Liver (tissue), 9 donors: ENCODE measurements around the gene CFAP251. TPM values are rescaled to one million over a fixed set of nuclear protein-coding genes. Genes with fewer than 3 reads are reported as not detected.

Experiments used
- DNase-seq: peaks from one replicate; pipeline ENCODE4 v3.0.0-alpha.2; 2017; ENCODE audit warnings: low spot score
- H3K27ac ChIP-seq, 2 donors: one replicate each; pipeline ENCODE4 v1.7.0; 2013; ENCODE audit warnings: inconsistent platforms in 2 of 2, low read length in 2 of 2, control low read depth in 1 of 2, low read depth in 1 of 2, mild to moderate bottlenecking in 1 of 2
- H3K27me3 ChIP-seq, 4 donors: one replicate each; pipeline versions ENCODE4 v1.6.1 to v1.7.0; 2013; ENCODE audit warnings: low read length in 3 of 4, inconsistent platforms in 1 of 4, mild to moderate bottlenecking in 1 of 4, moderate library complexity in 1 of 4; ENCODE audit not compliant: control insufficient read depth in 4 of 4, insufficient read depth in 4 of 4
- H3K36me3 ChIP-seq, 4 donors: one replicate each; pipeline versions ENCODE4 v1.6.1 to v1.7.0; 2013; ENCODE audit warnings: low read length in 3 of 4, mild to moderate bottlenecking in 3 of 4, low read depth in 1 of 4, moderate library complexity in 1 of 4; ENCODE audit not compliant: control insufficient read depth in 4 of 4, insufficient read depth in 3 of 4
- H3K4me1 ChIP-seq, 4 donors: one replicate each; pipeline versions ENCODE4 v1.6.1 to v1.7.0; 2013; ENCODE audit warnings: low read length in 3 of 4, mild to moderate bottlenecking in 3 of 4, moderate library complexity in 1 of 4; ENCODE audit not compliant: control insufficient read depth in 4 of 4, insufficient read depth in 4 of 4
- H3K4me3 ChIP-seq, 3 donors: one replicate each; pipeline versions ENCODE4 v1.6.1 to v1.7.0; 2013; ENCODE audit warnings: low read length in 3 of 3, control low read depth in 1 of 3, low read depth in 1 of 3, mild to moderate bottlenecking in 1 of 3
- H3K9ac ChIP-seq, 2 donors: one replicate each; pipeline ENCODE4 v1.7.0; 2013; ENCODE audit warnings: low read length in 2 of 2, mild to moderate bottlenecking in 2 of 2, moderate library complexity in 2 of 2, control low read depth in 1 of 2, low read depth in 1 of 2
- H3K9me3 ChIP-seq, 4 donors: one replicate each; pipeline versions ENCODE4 v1.6.1 to v1.7.0; 2013; ENCODE audit warnings: low read length in 3 of 4; ENCODE audit not compliant: control insufficient read depth in 4 of 4
- FOXA1 ChIP-seq: IDR thresholded peaks from 2 replicates; pipeline ENCODE4 v1.6.1; 2016; ENCODE audit warnings: antibody characterized with exemption
- FOXA2 ChIP-seq: IDR thresholded peaks from 2 replicates; pipeline ENCODE4 v1.6.1; 2016; ENCODE audit warnings: antibody characterized with exemption
- GABPA ChIP-seq, 2 donors: IDR thresholded peaks in 1 of 2; conservative IDR thresholded peaks in 1 of 2; 2 replicates each; pipeline ENCODE4 v1.6.1; 2016; ENCODE audit warnings: antibody characterized with exemption in 2 of 2, mild to moderate bottlenecking in 1 of 2, moderate library complexity in 1 of 2
- HNF4G ChIP-seq: IDR thresholded peaks from 2 replicates; pipeline ENCODE4 v1.6.1; 2016; ENCODE audit warnings: antibody characterized with exemption
- JUND ChIP-seq, 2 donors: IDR thresholded peaks; 2 replicates each; pipeline ENCODE4 v1.6.1; 2016; ENCODE audit warnings: antibody characterized with exemption in 2 of 2
- NR2F2 ChIP-seq: IDR thresholded peaks from 2 replicates; pipeline ENCODE4 v1.6.1; 2016; ENCODE audit warnings: antibody characterized with exemption
- RAD21 ChIP-seq, 2 donors: IDR thresholded peaks; 2 replicates each; pipeline ENCODE4 v1.6.1; 2016; ENCODE audit warnings: antibody characterized with exemption in 2 of 2, mild to moderate bottlenecking in 2 of 2
- RXRA ChIP-seq, 2 donors: IDR thresholded peaks; 2 replicates each; pipeline ENCODE4 v1.6.1; 2017 to 2018; ENCODE audit warnings: antibody characterized with exemption in 2 of 2, mild to moderate bottlenecking in 1 of 2
- TAF1 ChIP-seq: conservative IDR thresholded peaks from 2 replicates; pipeline ENCODE4 v1.6.1; 2016; ENCODE audit warnings: antibody characterized with exemption, mild to moderate bottlenecking
- YY1 ChIP-seq: IDR thresholded peaks from 2 replicates; pipeline ENCODE4 v1.6.1; 2016; ENCODE audit warnings: antibody characterized with exemption, mild to moderate bottlenecking
- whole genome bisulfite sequencing: extraction: QIAGEN DNeasy Blood & Tissue Kit; methylation state at CpG from one replicate; pipeline ENCODE4 v1.1.7; 2013; 5-methylcytosine and 5-hydroxymethylcytosine counted together
- polyA plus RNA-seq, 2 donors: library from polyadenylated mRNA; stranded (reverse) in 1 of 2; unstranded in 1 of 2; fragments of 200-250 nt in 1 of 2; fragments of >200 nt in 1 of 2; fragmentation: Nextera tagmentation in 1 of 2; extraction: Ambion mirVana in 1 of 2; gene quantifications; one replicate each; pipeline versions ENCODE4 v1.2.1 to v1.2.3, GENCODE V29; 2013 to 2015
- total RNA-seq, 2 donors: library from RNA; depleted of rRNA; stranded (reverse); fragments of >200 nt; gene quantifications; one replicate each; pipeline ENCODE4 v1.2.3, GENCODE V29; 2014
- TF ChIP-seq, protein P1 (sequence below): fragments of 150-350 bp; IDR thresholded peaks from 2 replicates; pipeline ENCODE4 v1.5.1; 2017; ENCODE audit warnings: improper control_type of control experiment, low read depth, low read length; ENCODE audit not compliant: missing input control
- TF ChIP-seq, protein P2 (sequence below): IDR thresholded peaks from 2 replicates; pipeline ENCODE4 v1.6.1; 2016; ENCODE audit warnings: antibody characterized with exemption
- TF ChIP-seq, protein P3 (sequence below): IDR thresholded peaks from 2 replicates; pipeline ENCODE4 v1.6.1; 2016; ENCODE audit warnings: antibody characterized with exemption
- TF ChIP-seq, protein P4 (sequence below): IDR thresholded peaks from 2 replicates; pipeline ENCODE4 v1.6.1; 2016; ENCODE audit warnings: antibody characterized with exemption, mild to moderate bottlenecking
- TF ChIP-seq, protein P5 (sequence below): IDR thresholded peaks from 2 replicates; pipeline ENCODE4 v1.6.1; 2016; ENCODE audit warnings: antibody characterized with exemption
- donor health status: healthy.
- donor health status: healthy.
- donor health status: healthy.
- donor health status: healthy.
- donor health status: healthy.

The CFAP251 gene
- total and polyA plus RNA-seq, 4 donors: 1.6 to 4.0 (median 2.0) TPM

DNA sequence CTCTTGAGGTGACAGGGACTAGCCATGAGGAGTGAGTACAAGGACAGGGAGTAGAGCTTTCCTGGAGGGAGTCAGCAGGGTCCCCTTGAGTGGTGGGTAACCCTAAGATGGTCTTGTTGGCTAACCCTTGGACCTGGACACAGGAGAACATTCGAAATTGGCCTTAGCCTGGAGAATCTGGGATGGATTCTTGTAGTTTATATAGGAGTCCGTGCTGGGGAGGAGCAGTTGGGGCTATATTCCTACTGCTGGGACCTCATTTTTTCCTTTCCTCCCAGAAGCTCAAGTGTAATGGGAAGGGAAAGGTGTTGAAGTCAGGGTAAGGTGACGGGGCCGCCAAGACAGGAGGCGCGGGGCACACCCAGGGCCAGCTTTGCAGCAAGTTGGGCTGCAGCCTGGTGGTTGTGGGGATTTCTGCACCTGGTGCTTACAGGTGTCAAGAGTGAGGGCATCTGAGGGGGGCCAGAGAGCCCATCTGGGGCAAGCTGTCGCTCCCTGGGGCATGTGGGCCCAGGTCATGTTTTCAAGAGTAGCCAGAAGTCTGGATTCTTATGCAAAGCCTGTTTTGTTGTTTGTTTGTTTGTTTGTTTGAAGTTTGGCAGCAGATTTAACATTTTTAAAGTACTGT is 108.4 kb downstream of the CFAP251 start:
- Histone ChIP-seq H3K27ac (no peak overlapping the region), H3K36me3 (no peaks in the 10 kb centered on the region), H3K4me3 (no peak overlapping the region), H3K4me1 (peaks cover 9 to 27% (median 19%) of the 10 kb centered on the region in 4 donors), H3K27me3 (no peaks in the 10 kb centered on the region), H3K9me3 (no peaks in the 10 kb centered on the region), H3K9ac (no peak overlapping the region)
- TF ChIP-seq, protein P1, sequence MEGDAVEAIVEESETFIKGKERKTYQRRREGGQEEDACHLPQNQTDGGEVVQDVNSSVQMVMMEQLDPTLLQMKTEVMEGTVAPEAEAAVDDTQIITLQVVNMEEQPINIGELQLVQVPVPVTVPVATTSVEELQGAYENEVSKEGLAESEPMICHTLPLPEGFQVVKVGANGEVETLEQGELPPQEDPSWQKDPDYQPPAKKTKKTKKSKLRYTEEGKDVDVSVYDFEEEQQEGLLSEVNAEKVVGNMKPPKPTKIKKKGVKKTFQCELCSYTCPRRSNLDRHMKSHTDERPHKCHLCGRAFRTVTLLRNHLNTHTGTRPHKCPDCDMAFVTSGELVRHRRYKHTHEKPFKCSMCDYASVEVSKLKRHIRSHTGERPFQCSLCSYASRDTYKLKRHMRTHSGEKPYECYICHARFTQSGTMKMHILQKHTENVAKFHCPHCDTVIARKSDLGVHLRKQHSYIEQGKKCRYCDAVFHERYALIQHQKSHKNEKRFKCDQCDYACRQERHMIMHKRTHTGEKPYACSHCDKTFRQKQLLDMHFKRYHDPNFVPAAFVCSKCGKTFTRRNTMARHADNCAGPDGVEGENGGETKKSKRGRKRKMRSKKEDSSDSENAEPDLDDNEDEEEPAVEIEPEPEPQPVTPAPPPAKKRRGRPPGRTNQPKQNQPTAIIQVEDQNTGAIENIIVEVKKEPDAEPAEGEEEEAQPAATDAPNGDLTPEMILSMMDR: no peak
- TF ChIP-seq FOXA1 (no peak), RXRA (IDR thresholded peaks at IDR 0.05) (no peak), HNF4G (no peak), JUND (IDR thresholded peaks at IDR 0.05) (no peak), RAD21 (IDR thresholded peaks at IDR 0.05) (no peak), YY1 (no peak), TAF1 (no peak), FOXA2 (no peak), NR2F2 (no peak), GABPA (IDR thresholded peaks at IDR 0.05 in 1 of 2, conservative IDR thresholded peaks at IDR 0.05 in 1 of 2) (no peak)
- TF ChIP-seq, protein P2, sequence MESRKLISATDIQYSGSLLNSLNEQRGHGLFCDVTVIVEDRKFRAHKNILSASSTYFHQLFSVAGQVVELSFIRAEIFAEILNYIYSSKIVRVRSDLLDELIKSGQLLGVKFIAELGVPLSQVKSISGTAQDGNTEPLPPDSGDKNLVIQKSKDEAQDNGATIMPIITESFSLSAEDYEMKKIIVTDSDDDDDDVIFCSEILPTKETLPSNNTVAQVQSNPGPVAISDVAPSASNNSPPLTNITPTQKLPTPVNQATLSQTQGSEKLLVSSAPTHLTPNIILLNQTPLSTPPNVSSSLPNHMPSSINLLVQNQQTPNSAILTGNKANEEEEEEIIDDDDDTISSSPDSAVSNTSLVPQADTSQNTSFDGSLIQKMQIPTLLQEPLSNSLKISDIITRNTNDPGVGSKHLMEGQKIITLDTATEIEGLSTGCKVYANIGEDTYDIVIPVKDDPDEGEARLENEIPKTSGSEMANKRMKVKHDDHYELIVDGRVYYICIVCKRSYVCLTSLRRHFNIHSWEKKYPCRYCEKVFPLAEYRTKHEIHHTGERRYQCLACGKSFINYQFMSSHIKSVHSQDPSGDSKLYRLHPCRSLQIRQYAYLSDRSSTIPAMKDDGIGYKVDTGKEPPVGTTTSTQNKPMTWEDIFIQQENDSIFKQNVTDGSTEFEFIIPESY: no peak
- TF ChIP-seq, protein P3, sequence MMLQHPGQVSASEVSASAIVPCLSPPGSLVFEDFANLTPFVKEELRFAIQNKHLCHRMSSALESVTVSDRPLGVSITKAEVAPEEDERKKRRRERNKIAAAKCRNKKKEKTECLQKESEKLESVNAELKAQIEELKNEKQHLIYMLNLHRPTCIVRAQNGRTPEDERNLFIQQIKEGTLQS: no peak
- TF ChIP-seq, protein P4, sequence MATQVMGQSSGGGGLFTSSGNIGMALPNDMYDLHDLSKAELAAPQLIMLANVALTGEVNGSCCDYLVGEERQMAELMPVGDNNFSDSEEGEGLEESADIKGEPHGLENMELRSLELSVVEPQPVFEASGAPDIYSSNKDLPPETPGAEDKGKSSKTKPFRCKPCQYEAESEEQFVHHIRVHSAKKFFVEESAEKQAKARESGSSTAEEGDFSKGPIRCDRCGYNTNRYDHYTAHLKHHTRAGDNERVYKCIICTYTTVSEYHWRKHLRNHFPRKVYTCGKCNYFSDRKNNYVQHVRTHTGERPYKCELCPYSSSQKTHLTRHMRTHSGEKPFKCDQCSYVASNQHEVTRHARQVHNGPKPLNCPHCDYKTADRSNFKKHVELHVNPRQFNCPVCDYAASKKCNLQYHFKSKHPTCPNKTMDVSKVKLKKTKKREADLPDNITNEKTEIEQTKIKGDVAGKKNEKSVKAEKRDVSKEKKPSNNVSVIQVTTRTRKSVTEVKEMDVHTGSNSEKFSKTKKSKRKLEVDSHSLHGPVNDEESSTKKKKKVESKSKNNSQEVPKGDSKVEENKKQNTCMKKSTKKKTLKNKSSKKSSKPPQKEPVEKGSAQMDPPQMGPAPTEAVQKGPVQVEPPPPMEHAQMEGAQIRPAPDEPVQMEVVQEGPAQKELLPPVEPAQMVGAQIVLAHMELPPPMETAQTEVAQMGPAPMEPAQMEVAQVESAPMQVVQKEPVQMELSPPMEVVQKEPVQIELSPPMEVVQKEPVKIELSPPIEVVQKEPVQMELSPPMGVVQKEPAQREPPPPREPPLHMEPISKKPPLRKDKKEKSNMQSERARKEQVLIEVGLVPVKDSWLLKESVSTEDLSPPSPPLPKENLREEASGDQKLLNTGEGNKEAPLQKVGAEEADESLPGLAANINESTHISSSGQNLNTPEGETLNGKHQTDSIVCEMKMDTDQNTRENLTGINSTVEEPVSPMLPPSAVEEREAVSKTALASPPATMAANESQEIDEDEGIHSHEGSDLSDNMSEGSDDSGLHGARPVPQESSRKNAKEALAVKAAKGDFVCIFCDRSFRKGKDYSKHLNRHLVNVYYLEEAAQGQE: no peak
- TF ChIP-seq, protein P5, sequence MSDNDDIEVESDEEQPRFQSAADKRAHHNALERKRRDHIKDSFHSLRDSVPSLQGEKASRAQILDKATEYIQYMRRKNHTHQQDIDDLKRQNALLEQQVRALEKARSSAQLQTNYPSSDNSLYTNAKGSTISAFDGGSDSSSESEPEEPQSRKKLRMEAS: no peak
- 96% methylated on average over 7 of the region's 7 CpGs for WGBS
- no peak for DNase-seq
